ENCODE data around the gene RPL13.

DNA sequence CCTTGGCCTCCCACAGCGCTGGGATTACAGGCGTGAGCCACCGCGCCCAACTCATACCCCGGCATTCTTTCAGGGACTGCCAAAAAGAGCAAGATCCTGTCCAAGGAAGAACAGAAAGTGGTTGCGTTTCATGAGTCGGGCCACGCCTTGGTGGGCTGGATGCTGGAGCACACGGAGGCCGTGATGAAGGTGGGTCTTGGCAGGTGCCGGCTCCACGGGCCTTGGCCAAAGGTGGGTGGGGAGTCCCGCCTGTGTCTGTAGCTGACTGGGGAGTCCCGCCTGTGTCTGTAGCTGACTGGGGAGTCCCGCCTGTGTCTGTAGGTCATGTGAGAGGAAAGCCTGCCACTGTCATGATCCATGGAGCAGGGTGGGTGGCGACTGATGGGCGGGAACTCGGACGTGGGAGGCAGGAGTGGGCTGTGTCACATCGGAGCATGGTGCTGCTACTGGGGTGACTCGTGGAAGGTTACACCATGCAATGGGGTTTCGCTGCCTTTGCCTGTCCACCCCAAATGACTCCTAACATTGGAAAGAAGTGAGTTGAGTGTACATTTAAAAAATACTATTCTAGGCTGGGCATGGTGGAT lies 10.0 kb upstream of the RPL13 start:
- TF ChIP-seq, protein P1, sequence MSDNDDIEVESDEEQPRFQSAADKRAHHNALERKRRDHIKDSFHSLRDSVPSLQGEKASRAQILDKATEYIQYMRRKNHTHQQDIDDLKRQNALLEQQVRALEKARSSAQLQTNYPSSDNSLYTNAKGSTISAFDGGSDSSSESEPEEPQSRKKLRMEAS (IDR thresholded peaks at IDR 0.05): no peak
- TF ChIP-seq TAF1 (conservative IDR thresholded peaks at IDR 0.05): no peak
- TF ChIP-seq FOXA1 (IDR thresholded peaks at IDR 0.05): no peak
- TF ChIP-seq, protein P2, sequence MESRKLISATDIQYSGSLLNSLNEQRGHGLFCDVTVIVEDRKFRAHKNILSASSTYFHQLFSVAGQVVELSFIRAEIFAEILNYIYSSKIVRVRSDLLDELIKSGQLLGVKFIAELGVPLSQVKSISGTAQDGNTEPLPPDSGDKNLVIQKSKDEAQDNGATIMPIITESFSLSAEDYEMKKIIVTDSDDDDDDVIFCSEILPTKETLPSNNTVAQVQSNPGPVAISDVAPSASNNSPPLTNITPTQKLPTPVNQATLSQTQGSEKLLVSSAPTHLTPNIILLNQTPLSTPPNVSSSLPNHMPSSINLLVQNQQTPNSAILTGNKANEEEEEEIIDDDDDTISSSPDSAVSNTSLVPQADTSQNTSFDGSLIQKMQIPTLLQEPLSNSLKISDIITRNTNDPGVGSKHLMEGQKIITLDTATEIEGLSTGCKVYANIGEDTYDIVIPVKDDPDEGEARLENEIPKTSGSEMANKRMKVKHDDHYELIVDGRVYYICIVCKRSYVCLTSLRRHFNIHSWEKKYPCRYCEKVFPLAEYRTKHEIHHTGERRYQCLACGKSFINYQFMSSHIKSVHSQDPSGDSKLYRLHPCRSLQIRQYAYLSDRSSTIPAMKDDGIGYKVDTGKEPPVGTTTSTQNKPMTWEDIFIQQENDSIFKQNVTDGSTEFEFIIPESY (IDR thresholded peaks at IDR 0.05): no peak
- TF ChIP-seq, protein P3, sequence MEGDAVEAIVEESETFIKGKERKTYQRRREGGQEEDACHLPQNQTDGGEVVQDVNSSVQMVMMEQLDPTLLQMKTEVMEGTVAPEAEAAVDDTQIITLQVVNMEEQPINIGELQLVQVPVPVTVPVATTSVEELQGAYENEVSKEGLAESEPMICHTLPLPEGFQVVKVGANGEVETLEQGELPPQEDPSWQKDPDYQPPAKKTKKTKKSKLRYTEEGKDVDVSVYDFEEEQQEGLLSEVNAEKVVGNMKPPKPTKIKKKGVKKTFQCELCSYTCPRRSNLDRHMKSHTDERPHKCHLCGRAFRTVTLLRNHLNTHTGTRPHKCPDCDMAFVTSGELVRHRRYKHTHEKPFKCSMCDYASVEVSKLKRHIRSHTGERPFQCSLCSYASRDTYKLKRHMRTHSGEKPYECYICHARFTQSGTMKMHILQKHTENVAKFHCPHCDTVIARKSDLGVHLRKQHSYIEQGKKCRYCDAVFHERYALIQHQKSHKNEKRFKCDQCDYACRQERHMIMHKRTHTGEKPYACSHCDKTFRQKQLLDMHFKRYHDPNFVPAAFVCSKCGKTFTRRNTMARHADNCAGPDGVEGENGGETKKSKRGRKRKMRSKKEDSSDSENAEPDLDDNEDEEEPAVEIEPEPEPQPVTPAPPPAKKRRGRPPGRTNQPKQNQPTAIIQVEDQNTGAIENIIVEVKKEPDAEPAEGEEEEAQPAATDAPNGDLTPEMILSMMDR (IDR thresholded peaks at IDR 0.05; ENCODE audit: low read depth, low read length, missing input control): no peak
- TF ChIP-seq, protein P4, sequence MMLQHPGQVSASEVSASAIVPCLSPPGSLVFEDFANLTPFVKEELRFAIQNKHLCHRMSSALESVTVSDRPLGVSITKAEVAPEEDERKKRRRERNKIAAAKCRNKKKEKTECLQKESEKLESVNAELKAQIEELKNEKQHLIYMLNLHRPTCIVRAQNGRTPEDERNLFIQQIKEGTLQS (IDR thresholded peaks at IDR 0.05): no peak
- TF ChIP-seq JUND (IDR thresholded peaks at IDR 0.05): no peak
- no peak for TF ChIP-seq RXRA (IDR thresholded peaks at IDR 0.05)
- TF ChIP-seq SP1 (IDR thresholded peaks at IDR 0.05): no peak
- TF ChIP-seq EGR1 (IDR thresholded peaks at IDR 0.05; ENCODE audit: low read depth in 2 of 2): no peak
- no peak for TF ChIP-seq YY1 (IDR thresholded peaks at IDR 0.05)
